Measurements from ENCODE around the gene TNS3.

The TNS3 gene

GRCh38 chr7:47428768-47429472 is 153.0 kb downstream of the TNS3 start:
- TF ChIP-seq, protein P1, sequence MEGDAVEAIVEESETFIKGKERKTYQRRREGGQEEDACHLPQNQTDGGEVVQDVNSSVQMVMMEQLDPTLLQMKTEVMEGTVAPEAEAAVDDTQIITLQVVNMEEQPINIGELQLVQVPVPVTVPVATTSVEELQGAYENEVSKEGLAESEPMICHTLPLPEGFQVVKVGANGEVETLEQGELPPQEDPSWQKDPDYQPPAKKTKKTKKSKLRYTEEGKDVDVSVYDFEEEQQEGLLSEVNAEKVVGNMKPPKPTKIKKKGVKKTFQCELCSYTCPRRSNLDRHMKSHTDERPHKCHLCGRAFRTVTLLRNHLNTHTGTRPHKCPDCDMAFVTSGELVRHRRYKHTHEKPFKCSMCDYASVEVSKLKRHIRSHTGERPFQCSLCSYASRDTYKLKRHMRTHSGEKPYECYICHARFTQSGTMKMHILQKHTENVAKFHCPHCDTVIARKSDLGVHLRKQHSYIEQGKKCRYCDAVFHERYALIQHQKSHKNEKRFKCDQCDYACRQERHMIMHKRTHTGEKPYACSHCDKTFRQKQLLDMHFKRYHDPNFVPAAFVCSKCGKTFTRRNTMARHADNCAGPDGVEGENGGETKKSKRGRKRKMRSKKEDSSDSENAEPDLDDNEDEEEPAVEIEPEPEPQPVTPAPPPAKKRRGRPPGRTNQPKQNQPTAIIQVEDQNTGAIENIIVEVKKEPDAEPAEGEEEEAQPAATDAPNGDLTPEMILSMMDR (IDR thresholded peaks at IDR 0.05; ENCODE audit: control insufficient read depth, insufficient read depth, low read depth, low read length, missing control alignments), result no peak
- no peak overlapping the region for H3K4me3 ChIP-seq (ENCODE audit: control insufficient read depth, low read depth, low read length)
- no peak for DNase-seq (ENCODE audit: low read depth)

- H3K4me3 ChIP-seq (ENCODE audit: control insufficient read depth, low read depth, low read length), result no peak overlapping the region
- no peak for DNase-seq (ENCODE audit: low read depth)
- TF ChIP-seq, protein P1 (IDR thresholded peaks at IDR 0.05; ENCODE audit: control insufficient read depth, insufficient read depth, low read depth, low read length, missing control alignments), result no peak
Measured at GRCh38 chr7:47428052-47428767, 153.7 kb downstream of the TNS3 start.

- no peak for DNase-seq (ENCODE audit: low read depth)
- TF ChIP-seq, protein P1 (IDR thresholded peaks at IDR 0.05; ENCODE audit: control insufficient read depth, insufficient read depth, low read depth, low read length, missing control alignments), result no peak
- no peak overlapping the region for H3K4me3 ChIP-seq (ENCODE audit: control insufficient read depth, low read depth, low read length)
Measured at GRCh38 chr7:47427051-47427643, 154.8 kb downstream of the TNS3 start.

DNA sequence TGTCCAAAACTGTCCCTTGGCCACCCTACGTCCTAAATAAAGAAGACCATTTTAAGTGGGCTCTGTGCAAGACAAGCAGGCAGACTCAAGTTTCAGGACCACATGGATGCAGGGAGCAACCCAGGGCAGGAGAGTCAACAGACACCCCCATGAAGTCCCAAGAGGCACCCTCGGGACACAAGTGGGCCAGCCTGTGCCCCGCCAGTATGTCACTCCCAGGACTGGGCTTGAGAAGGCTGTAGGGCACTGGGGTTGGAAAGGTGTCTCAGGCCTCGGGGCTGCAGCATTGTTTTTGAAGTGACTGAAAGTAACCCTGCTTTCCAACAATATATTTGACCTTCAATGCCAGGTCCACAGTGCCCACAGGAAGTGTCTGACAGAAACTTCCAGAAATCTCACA is 157.4 kb downstream of the TNS3 start:
- TF ChIP-seq, protein P1 (IDR thresholded peaks at IDR 0.05; ENCODE audit: control insufficient read depth, insufficient read depth, low read depth, low read length, missing control alignments), result no peak
- H3K4me3 ChIP-seq (ENCODE audit: control insufficient read depth, low read depth, low read length), result no peak overlapping the region
- no peak for DNase-seq (ENCODE audit: low read depth)

DNA sequence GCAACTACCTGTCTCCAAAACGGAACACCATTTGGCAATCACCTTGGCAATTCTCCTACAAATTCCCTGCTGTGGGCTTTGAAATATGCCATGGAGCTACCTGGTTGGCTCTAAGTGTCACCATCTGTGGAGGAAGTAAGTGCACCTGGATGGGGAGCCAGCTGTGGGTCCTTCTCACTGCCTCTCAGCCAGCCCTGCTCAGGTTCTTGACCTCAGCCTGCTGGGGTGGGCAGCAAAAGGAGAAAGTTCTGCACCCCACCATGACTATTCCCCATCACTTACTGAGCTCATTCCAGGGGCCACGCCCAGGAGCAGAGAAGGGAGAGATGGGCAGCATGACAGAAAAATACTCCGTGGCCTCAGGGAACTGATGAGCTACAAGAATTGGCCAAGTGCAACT is 158.7 kb downstream of the TNS3 start:
- TF ChIP-seq, protein P1 (IDR thresholded peaks at IDR 0.05; ENCODE audit: control insufficient read depth, insufficient read depth, low read depth, low read length, missing control alignments), result no peak
- no peak for DNase-seq (ENCODE audit: low read depth)
- H3K4me3 ChIP-seq (ENCODE audit: control insufficient read depth, low read depth, low read length), result no peak overlapping the region

DNA sequence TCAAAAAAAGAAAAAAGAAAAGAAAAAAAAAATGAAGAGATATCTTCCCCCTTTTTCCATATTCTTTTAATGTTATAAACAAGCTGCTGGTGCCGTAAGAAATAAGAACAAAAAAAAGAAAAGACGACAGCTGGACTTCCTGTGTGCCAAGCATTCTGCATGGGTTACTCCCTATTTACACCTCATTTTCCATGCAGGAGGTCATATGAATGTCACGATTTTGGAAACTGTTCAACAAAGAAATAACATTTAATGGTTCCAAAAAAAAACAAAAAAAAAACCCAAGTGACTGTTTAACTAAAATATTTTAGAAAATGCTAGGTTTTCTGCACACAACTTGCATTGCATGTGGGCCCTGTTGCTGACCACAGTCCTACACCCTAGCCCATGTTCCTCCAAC is 159.3 kb downstream of the TNS3 start:
- TF ChIP-seq, protein P1 (IDR thresholded peaks at IDR 0.05; ENCODE audit: control insufficient read depth, insufficient read depth, low read depth, low read length, missing control alignments), result no peak
- no peak for DNase-seq (ENCODE audit: low read depth)
- no peak overlapping the region for H3K4me3 ChIP-seq (ENCODE audit: control insufficient read depth, low read depth, low read length)
